Esophagus mucosa (tissue), 1 donor: ENCODE data around the gene NUP62. TPM values are rescaled to one million over a fixed set of nuclear protein-coding genes. Genes with fewer than 3 reads are reported as not detected.
"Not testable (repeated sequence)": the region's sequence is repeated elsewhere in the genome, so short reads cannot be mapped to it uniquely, and the experiment has no call there.

Source experiments
- ATAC-seq: fragments of 200-7000 bp; cut with Tn5 transposase; one replicate; pipeline ENCODE4 v1.9.1; 2020
- total RNA-seq: library from RNA; stranded (reverse); gene quantifications from one replicate; pipeline ENCODE4 v1.2.4, GENCODE V29; 2023
- donor health status: DM: yes; HTN: yes; CAD: no.

The NUP62 gene, protein sequence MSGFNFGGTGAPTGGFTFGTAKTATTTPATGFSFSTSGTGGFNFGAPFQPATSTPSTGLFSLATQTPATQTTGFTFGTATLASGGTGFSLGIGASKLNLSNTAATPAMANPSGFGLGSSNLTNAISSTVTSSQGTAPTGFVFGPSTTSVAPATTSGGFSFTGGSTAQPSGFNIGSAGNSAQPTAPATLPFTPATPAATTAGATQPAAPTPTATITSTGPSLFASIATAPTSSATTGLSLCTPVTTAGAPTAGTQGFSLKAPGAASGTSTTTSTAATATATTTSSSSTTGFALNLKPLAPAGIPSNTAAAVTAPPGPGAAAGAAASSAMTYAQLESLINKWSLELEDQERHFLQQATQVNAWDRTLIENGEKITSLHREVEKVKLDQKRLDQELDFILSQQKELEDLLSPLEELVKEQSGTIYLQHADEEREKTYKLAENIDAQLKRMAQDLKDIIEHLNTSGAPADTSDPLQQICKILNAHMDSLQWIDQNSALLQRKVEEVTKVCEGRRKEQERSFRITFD
- 23.6 TPM for total RNA-seq

DNA sequence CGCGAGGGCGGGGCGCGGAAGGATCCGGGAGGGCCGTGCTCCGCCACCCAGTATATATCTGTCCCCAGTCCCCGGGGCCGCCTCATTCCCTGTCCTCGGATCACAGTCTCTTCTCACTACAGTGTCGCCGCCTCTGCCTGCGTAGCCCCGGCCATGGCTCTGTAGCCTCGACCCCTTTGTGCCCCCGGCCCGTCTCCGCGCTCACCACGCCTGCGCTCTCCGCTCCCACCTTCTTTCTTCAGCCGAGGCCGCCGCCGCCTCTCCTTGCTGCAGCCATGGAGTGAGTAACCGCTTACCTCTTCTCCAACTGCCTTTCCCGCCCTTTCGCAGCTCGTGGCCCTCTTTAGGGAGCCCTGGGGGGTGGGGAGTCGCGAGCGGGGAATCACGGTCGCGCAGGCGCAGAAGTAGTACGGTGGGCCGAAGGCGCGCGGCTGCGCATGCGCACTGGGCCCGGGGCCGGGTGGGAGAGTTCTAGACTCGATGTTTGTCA is at the start of gene NUP62, which contains the start of gene ATF5:
Gene NUP62, minus strand, starts transcription at position 384 of the 490 bp plus-strand sequence. CDS start 19,697 bp downstream, outside the sequence.
Gene ATF5, plus strand, starts transcription at position 85 of the 490 bp plus-strand sequence. CDS start 1,646 bp downstream, outside the sequence.
- peak; percentile 66 for ATAC-seq

DNA sequence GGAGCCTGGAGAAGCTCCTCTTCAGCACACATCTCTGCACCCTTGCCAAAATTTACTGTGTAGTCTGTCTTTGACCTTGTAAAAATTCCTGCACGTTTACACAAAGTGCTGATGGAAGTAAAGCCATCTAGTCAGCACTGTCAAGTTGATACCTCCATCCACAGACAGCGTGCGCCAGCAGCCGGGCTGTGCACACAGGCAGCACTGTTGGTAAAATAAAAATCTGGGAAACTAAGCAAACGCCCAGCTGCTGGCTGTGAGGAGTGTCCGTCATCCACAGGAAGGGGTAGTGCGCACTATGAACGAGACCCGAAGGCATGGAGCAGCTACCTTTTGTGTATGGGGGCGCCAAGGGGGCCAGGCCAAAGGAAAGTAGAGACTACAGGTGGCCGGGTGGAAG is 49.0 kb upstream of the NUP62 start:
- no peak for ATAC-seq

DNA sequence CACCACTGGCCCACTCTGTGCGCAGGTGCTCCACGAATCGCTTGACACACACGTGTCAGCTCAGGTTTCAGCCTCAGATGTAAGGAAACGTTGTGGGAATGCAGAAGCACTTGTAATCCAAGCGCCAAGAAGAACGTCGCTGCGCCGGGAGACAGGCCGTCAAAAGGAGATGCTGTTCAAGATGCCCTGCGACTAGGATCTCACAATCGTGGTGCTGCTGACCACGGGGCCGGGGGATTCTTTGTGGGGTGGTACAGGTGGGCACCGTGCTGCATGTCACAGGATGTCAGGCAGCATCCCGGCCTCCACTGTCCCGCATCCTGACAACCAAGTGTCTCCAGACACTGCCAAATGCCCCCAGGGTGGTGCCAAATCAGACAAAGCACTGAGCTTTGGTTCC is 48.6 kb upstream of the NUP62 start:
- no peak for ATAC-seq

DNA sequence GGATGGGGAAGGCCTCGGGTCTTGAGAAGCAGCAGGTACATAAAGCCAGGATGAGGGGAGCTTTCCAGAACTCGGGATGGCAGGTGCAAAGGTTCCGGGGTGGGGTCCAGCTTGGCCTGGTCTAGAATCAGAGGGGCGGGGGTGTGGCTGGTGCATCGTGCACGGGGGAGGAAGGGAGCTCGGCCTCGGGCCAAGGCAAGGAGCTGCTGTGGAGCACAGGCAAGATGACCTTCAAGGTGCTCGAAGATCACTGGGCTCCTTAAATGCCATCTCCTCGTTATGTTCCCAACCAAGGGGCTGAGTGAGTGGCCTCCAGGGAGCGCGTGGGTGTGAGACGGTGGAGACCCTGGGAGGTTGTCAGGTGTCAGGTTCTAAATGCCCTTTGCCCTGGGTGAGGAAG is 47.8 kb upstream of the NUP62 start:
- ATAC-seq = no peak

DNA sequence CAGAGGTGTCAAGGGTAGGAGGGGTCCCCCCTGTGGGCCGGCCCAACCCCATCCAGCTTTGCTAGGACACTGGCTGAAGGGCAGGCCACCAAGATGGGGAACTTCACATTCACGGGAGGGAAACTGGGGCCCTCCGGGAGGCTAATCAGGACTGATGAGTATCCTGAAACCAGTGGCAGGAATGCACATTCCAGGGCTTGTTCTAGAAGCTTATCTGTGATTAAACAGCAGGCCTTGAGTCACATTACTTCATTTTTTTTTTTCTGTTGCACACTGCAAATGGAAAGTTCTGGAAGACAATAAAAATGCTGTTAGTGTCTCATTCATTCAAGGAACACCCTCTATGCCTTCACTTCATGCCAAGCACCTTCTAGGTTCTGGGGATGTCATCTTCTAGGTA is 47.2 kb upstream of the NUP62 start:
- ATAC-seq = no peak

DNA sequence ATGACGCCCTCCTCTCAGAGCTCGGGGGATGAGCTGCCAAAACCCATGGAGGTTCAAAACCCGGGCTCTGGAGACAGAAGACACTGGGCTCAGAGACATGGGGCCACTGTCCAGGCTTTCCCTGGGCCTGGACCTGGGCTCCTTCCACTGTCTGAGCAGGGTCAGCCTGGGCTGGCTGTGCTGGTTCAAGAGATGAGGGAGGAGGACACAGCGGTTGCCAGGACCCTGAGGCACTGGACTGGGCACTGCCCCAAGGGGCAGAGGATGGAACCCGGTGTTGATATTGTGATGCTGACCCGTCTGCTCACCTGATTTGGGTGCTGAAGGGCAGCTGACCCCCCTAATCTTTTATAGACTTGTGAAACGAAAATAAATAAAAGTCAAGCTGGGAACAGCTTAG is 45.7 kb upstream of the NUP62 start:
- no peak for ATAC-seq

DNA sequence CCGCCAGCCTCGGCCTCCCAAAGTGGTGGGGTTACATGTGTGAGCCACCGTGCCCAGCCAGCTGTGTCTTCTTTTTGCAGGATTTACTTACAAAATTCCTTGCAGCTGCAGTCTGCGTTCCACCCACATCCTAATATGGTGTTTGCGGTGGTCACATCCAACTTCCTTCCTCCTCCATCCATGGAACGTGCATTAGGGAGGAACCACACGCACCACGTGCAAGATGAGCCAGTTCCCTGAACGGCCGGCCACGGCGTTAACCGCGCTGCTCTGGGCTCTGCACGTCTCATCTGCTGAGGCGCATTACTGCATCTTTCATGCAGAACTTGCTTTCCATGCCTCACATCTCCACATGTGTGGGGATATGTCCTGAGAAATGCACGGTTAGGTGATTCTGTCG is 44.7 kb upstream of the NUP62 start:
- ATAC-seq = no peak

DNA sequence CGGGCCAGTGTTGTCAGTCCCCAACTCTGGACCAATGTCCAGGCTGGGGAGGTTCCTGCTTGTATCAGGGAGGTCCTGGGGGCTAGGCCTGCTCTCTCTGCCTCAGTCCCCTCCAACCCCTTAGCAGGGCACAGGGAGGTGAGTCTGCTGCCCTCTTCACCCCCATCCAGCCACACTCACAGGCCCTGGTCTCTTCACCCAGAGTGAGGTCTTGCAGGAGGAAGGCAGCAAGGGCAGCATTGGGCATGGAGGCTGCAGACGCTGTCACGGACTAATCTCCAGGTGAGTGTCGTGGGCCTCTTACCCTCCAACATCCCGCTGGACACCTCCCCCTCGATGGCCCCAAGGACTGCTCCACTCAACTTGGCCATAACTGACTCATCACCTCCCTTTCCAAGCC is 43.5 kb upstream of the NUP62 start:
- no peak for ATAC-seq

DNA sequence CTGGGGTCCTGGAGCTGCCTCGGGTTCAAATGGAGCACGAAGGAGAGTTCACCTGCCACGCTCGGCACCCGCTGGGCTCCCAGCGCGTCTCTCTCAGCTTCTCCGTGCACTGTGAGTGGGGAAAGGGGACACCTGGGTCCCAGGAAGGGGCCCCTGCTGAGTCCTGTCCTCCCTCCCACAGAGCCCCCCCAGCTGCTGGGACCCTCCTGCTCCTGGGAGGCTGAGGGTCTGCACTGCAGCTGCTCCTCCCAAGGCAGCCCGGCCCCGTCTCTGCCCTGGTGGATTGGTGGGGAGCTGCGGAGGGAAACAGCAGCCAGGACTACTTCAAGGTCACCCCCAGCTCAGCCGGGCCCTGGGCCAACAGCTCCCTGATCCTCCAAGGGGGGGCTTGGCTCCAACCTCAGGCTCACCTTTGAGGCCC is 42.7 kb upstream of the NUP62 start:
- no peak for ATAC-seq

DNA sequence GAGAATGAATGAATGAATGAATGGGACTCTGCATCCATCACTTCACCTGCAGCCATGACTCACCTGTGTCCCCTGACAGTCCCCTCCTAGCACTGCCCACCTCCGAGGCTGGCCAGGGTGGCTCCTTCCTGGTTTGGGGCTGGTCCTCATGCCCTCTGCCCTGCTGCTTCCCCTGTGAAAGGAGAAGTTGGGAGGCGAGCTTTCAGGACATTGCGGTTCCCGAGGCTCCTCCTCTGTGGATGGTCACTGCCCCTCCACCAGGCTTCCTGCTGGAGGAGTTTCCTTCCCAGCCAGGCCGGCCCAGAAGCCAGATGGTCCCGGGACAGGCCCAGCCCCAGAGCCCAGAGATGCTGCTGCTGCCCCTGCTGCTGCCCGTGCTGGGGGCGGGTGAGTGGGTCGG is 40.1 kb upstream of the NUP62 start:
- peak; percentile 6 for ATAC-seq

DNA sequence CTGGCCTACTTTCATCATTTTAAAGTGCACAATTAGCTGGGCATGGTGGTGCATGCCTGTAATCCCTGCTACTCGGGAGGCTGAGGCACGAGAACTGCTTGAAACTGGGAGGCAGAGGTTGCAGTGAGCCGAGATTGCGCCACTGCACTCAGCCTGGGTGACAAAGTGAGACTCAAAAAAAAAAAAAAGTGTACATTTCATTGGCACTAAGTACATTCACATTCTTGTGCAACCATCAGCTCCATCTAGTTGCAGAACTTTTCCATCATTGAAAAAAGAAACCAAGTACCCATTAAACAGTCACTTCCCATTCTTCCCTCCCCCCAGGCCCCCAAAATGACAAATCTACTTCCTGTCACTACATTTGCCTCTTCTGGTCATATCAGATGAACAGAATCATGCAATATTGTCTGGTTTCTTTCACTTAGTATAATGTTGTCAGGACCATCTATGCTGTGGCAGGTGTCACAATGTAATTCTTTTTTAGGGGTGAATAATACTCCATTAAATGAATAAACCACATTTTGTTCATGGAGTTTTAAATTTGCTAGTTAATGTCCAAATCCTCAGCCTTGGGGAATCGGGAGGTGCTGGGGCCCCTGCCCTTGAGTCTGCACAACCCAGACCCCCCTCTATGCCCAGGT is 39.1 kb upstream of the NUP62 start:
- ATAC-seq = no peak

DNA sequence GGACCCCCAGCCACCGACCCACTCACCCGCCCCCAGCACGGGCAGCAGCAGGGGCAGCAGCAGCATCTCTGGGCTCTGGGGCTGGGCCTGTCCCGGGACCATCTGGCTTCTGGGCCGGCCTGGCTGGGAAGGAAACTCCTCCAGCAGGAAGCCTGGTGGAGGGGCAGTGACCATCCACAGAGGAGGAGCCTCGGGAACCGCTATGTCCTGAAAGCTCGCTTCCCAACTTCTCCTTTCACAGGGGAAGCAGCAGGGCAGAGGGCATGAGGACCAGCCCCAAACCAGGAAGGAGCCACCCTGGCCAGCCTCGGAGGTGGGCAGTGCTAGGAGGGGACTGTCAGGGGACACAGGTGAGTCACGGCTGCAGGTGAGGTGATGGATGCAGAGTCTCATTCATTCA is 31.7 kb upstream of the NUP62 start, which contains the start of gene SIGLEC11:
Gene SIGLEC11, minus strand, starts transcription at position 193 of the 400 bp plus-strand sequence. Its CDS starts 91 bp downstream, at position 102.
- not testable (repeated sequence) for ATAC-seq

DNA sequence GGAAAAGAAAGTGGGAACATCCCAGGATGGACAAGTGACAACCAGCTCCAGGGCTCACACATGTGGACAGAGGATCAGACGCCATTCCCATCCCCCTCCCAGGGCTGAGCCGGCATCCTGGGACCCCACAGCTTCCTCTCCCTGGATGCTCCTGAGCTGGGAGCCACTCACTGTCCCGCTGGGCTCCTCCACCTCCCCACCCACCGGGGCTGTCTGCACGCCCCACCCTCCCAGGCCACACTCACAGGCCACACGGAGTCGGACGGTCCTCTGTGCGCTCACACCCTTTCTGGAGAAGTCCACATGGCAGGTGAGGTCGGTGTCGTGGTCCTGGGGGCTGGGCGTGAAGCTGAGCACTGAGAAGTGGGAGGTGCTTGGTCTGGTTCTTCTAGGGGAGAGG is 30.6 kb upstream of the NUP62 start:
- peak; percentile 18 for ATAC-seq

DNA sequence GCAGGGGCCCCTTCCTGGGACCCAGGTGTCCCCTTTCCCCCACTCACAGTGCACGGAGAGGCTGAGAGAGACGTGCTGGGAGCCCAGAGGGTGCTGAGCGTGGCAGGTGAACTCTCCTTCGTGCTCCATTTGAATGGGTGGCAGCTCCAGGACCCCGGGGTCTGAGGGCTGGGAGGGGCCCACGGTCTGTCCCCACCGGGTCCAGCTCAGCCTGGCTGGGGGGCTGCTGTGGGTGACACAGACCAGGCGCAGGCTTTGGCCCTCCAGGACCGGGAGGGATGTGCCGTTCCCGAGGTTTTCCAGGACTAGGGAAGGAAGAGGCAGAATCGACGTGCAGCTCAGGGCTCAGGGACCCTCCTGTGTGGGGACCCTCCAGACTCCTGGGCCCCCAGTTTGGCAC is 29.3 kb upstream of the NUP62 start:
- ATAC-seq = not testable (repeated sequence)

DNA sequence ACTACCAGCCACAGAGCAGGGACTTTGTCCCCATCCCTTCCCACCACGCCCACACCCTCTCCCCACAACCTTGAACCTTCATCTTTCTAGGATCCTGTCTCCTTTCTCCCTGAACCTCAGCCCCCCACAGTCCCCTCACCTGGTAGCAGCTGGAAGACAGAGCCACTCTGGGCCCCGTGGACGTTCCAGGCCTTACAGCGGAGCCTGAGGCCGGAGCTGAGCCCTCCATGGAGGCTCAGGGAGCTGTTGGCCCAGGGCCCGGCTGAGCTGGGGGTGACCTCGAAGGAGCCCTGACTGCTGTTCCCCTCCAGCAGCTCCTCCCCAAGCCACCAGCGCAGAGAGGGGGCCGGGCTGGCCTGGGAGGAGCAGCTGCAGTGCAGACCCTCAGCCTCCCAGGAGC is 28.8 kb upstream of the NUP62 start:
- ATAC-seq = not testable (repeated sequence)

DNA sequence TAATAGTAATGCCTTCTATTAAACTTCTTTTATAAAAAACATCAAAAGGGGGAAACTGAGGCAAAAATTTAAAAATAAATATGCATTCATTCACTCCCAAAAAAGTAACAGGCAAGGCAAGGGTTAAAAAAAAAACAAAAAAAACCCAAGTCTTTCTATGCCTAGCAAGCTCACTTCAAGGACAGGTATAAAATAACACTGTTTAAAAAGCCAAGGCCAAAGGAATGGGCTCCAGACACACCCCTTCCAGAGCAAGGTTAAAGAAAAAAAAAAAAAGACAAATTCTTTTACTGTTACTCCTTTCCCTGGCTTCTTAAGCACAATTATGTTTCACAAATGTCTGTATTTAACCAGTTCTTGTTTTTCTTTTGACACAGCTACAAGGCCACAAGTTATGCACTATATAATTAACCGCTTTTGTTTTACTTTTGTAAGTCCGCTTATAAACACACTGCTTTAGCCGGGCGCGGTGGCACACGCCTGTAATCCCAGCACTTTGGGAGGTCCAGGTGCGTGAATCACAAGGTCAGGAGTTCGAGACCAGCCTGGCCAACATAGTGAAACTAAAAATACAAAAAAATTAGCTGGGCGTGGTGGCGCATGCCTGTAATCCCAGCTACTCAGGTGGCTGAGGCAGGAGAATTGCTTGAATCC is 28.1 kb upstream of the NUP62 start:
- ATAC-seq = no peak

DNA sequence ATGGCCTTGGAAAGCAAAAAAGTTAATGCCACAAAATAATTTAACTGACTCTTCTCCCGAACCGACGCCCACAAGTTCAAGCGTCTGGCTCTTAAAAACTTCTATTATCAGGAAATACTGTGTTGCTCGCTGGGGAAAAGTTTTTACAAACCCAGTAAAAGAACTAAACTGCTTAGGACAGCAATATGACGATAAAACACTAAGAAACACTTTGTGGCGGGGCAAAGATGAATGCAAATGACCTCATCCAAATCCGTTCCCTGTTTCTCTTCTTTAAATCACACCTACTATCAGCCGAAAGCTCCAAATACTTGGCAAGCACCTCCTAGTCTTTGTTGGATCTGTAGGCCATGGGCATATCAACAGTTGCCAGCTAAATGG is 26.8 kb upstream of the NUP62 start:
- ATAC-seq = no peak

DNA sequence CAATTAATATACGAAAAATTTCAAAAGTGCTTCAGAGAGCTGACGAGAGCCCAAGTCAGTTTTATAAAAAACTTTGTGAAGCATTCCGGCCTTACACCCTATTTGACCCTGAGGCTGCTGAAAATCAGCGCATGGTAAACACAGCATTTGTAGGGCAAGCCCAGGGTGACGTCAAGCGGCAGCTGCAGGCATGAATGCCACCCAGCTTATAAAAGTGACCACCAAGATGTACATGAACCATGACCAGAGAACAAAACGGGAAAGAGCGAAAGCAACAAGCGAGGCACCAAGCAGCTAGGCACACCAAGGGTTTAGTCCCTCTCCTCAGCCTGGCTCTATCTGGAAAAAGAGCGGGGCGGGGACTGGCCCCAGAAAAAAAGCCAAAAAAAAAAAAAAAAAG is 25.6 kb upstream of the NUP62 start:
- ATAC-seq = no peak

DNA sequence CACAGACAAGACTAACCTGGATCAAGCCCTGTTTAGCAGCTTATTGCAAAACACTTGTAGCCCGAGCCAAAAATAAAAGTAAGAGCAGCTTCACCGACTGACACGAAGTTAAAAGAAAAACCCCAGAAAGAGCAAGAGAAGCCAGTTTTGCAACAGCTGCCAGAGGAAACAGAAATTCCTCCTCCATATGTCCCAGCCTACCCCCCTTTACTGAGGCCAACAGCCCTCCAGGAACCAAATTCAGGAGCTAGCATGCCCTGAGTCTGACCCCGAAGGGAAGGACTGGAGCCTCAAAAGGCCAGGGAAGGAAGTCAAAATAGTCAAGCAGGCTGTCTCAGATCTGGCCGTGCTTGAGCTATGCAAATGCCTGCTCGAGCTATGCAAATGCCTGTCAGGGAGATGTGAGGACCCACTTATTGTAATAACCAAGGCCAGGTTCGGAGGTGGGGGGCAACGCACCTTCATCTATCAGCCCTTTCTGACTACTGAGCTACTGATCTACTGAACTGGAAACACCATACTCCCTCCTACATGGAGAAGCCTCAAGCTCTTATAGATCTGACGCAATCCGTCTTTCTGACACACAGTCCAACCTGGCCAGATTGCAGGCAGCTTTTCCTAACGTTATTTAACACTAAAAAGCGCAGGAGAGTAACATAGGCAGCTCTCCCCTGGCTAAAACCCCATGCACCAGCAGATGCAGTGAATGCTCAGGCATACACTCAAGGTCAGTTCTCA is 25.0 kb upstream of the NUP62 start:
- peak; percentile 40 for ATAC-seq

DNA sequence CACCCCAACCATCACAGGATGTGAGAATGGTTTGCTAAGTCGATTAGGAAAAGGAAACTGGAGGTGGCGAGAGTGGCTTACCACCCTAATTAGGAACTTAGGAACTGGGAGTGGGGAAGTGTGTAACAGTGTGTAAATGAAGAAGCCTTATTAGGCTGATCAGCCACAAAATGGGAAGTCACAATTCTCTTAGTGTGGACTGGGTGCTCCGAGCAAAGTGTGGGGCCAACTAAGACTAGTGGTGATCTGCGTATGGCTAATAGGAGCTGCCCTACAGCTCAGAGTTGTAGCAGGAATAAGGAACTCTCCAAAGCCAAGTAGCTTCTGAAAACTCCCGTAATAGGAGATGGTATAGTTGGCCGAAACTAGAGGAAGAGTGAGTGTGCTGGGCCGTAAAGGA is 24.1 kb upstream of the NUP62 start:
- ATAC-seq = no peak

DNA sequence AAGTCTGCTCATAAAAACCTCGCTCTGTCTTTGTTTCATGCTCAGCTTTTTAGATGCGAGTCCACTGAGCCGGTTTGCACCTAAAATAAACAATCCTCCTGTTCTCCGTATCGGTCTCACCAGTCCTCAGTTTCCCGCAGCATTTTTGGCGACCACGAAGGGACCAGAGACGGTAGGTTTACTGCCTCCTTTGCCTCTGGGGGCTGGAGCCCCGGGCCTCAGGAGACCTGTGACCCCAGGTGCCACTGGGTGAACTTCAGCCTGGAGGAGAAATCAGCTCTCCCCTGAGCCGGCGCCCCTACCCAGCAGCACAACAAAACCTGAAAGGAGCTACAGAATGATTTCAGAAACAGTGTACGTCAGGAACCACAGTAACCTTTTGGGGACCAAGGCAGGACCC is 23.6 kb upstream of the NUP62 start:
- ATAC-seq = no peak

DNA sequence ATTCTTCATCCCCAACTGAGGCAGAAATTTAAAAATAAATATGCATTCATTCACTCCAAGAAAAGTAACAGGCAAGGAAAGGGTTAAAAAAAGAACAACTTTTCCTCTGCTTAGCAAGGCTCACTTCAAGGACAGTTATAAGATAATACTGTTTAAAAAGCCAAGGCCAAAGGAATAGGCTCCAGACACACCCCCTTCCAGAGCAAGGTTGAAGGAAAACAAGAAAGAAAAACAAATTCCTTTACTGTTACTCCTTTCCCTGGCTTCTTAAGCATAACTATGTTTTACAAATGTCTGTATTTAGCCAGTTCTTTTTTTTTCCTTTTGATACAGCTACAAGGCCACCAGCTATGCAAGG is 23.2 kb upstream of the NUP62 start:
- no peak for ATAC-seq
